HCT116 (cell line): ENCODE measurements around the gene TMEM87A. TPM values are rescaled to one million over a fixed set of nuclear protein-coding genes. Genes with fewer than 3 reads are reported as not detected.

Experiments
- ATAC-seq: fragments of 200-7000 bp; cut with Tn5 transposase; 2 replicates; pipeline ENCODE4 v1.9.1; 2020; ENCODE audit warnings: mild to moderate bottlenecking, moderate library complexity
- BruUV-seq: library from RNA; stranded (reverse); fragments of 400-500 nt; replicated peaks from 2 replicates; lab custom pipeline; 2021; lab: Mats Ljungman, UMichigan
- CTCF ChIA-PET: fragments of 300-600 bp; sonication (Branson Sonifier 250); formaldehyde crosslinking; loops from one replicate; lab custom pipeline; 2021; ENCODE audit warnings: antibody characterized with exemption; lab: Charles Lee
- POLR2A ChIA-PET: fragments of 300-600, 350-600 bp; sonication (Branson Sonifier 250); formaldehyde crosslinking; loops from one replicate; lab custom pipeline; 2021; ENCODE audit warnings: antibody characterized with exemption; lab: Charles Lee
- RAD21 ChIA-PET, 2 experiments: fragments of 300-600 bp; sonication (Branson Sonifier 250); formaldehyde crosslinking; loops; one replicate each; lab custom pipeline; 2023; ENCODE audit warnings: low total read pairs in 2 of 2; ENCODE audit not compliant: uncharacterized antibody in 2 of 2, unreplicated experiment in 2 of 2, low non-redundant PET in 1 of 2; lab: Charles Lee
- DNase-seq: peaks from one replicate; pipeline ENCODE4 v3.0.0-alpha.2; 2010; ENCODE audit warnings: low read depth, low spot score
- H2AFZ ChIP-seq: fragments of 200-600 bp; shearing (Covaris generic), sonication (generic); 2 replicates; pipeline ENCODE4 v1.6.1; 2017; ENCODE audit warnings: low read depth, mixed run types, mixed read lengths, antibody characterized with exemption, low read length; ENCODE audit not compliant: poor library complexity, severe bottlenecking
- H3K27ac ChIP-seq: 2 replicates; pipeline ENCODE4 v1.5.1; 2012; ENCODE audit warnings: low read depth, low read length
- H3K27me3 ChIP-seq: fragments of 200-600 bp; sonication (generic); 2 replicates; pipeline ENCODE4 v1.6.1; 2016; ENCODE audit warnings: mixed run types, low read length, mixed read lengths; ENCODE audit not compliant: insufficient read depth
- H3K36me3 ChIP-seq, 2 experiments: fragments of 200-500 bp in 1 of 2; fragments of 200-600 bp in 1 of 2; sonication (Bioruptor generic) in 1 of 2; sonication (generic) in 1 of 2; 2 replicates each; pipeline versions ENCODE4 v1.5.1 to v1.6.1; 2014 to 2016; ENCODE audit warnings: low read length in 2 of 2, inconsistent platforms in 1 of 2, mixed read lengths in 1 of 2, mixed run types in 1 of 2; ENCODE audit not compliant: insufficient read depth in 2 of 2, control insufficient read depth in 1 of 2
- H3K4me1 ChIP-seq, 2 experiments: fragments of 200-600 bp in 1 of 2; sonication (generic) in 1 of 2; 2 replicates each; pipeline versions ENCODE4 v1.5.1 to v1.6.1; 2012 to 2017; ENCODE audit warnings: low read length in 2 of 2, inconsistent platforms in 1 of 2, mild to moderate bottlenecking in 1 of 2, mixed read lengths in 1 of 2, mixed run types in 1 of 2, moderate library complexity in 1 of 2; ENCODE audit not compliant: insufficient read depth in 2 of 2, control insufficient read depth in 1 of 2
- H3K4me2 ChIP-seq: fragments of 200-600 bp; sonication (generic); 2 replicates; pipeline ENCODE4 v1.6.1; 2017; ENCODE audit warnings: mixed run types, low read length, mixed read lengths
- H3K4me3 ChIP-seq, 2 experiments: fragments of 200-600 bp in 1 of 2; sonication (generic) in 1 of 2; replicated peaks in 1 of 2; 2 replicates each; pipeline ENCODE4 v1.5.1; 2011 to 2016; ENCODE audit warnings: low read length in 2 of 2, control low read depth in 1 of 2, low read depth in 1 of 2, mild to moderate bottlenecking in 1 of 2, mixed read lengths in 1 of 2, mixed run types in 1 of 2
- H3K79me2 ChIP-seq: fragments of 200-600 bp; sonication (generic); 2 replicates; pipeline ENCODE4 v1.6.1; 2017; ENCODE audit warnings: mild to moderate bottlenecking, mixed run types, low read length, moderate library complexity, mixed read lengths; ENCODE audit not compliant: insufficient read depth
- H3K9ac ChIP-seq: fragments of 200-600 bp; sonication (generic); 2 replicates; pipeline ENCODE4 v1.6.1; 2016; ENCODE audit warnings: low read length, mixed read lengths
- H3K9me2 ChIP-seq: fragments of 200-600 bp; sonication (generic), shearing (Covaris generic); 2 replicates; pipeline ENCODE4 v1.6.1; 2017; ENCODE audit warnings: mixed run types, mild to moderate bottlenecking, moderate library complexity; ENCODE audit not compliant: insufficient read depth
- H3K9me3 ChIP-seq, 2 experiments: fragments of 200-500 bp in 1 of 2; fragments of 200-600 bp in 1 of 2; sonication (Bioruptor generic) in 1 of 2; sonication (generic) in 1 of 2; 2 replicates each; pipeline ENCODE4 v1.6.1; 2014 to 2017; ENCODE audit warnings: low read length in 2 of 2, mixed read lengths in 2 of 2, inconsistent platforms in 1 of 2, low read depth in 1 of 2, mild to moderate bottlenecking in 1 of 2, mixed run types in 1 of 2, moderate library complexity in 1 of 2; ENCODE audit not compliant: control insufficient read depth in 1 of 2, insufficient read depth in 1 of 2
- H4K20me1 ChIP-seq: fragments of 200-600 bp; sonication (generic), shearing (Covaris generic); 2 replicates; pipeline ENCODE4 v1.6.1; 2017; ENCODE audit warnings: mixed run types, mild to moderate bottlenecking, moderate library complexity; ENCODE audit not compliant: insufficient read depth
- CBX3 ChIP-seq: IDR thresholded peaks from 2 replicates; pipeline ENCODE4 v1.6.1; 2012; ENCODE audit warnings: low read depth
- CEBPB ChIP-seq: IDR thresholded peaks from 2 replicates; pipeline ENCODE4 v1.6.1; 2012; ENCODE audit warnings: low read depth
- EGR1 ChIP-seq: IDR thresholded peaks from 2 replicates; pipeline ENCODE4 v1.6.1; 2012; ENCODE audit warnings: low read depth
- EZH2 ChIP-seq: fragments of 200-600 bp; sonication (generic); IDR thresholded peaks from 2 replicates; pipeline ENCODE4 v1.6.1; 2017; ENCODE audit warnings: antibody characterized with exemption, mixed run types
- EZH2phosphoT487 ChIP-seq: fragments of 200-600 bp; IDR thresholded peaks from 2 replicates; pipeline ENCODE4 v1.6.1; 2018; ENCODE audit warnings: antibody characterized with exemption, borderline replicate concordance
- FOSL1 ChIP-seq: IDR thresholded peaks from 2 replicates; pipeline ENCODE4 v1.6.1; 2012; ENCODE audit warnings: low read depth
- JUND ChIP-seq: IDR thresholded peaks from 2 replicates; pipeline ENCODE4 v1.6.1; 2012
- POLR2AphosphoS5 ChIP-seq: IDR thresholded peaks from 2 replicates; pipeline ENCODE4 v1.6.1; 2011; ENCODE audit warnings: mild to moderate bottlenecking, low read depth, low read length, moderate library complexity
- RAD21 ChIP-seq: IDR thresholded peaks from 2 replicates; pipeline ENCODE4 v1.6.1; 2012; ENCODE audit warnings: low read depth, mild to moderate bottlenecking
- SIN3A ChIP-seq: IDR thresholded peaks from 2 replicates; pipeline ENCODE4 v1.6.1; 2012; ENCODE audit warnings: low read depth
- SP1 ChIP-seq: IDR thresholded peaks from 2 replicates; pipeline ENCODE4 v1.6.1; 2012; ENCODE audit warnings: low read depth
- SRF ChIP-seq: IDR thresholded peaks from 2 replicates; pipeline ENCODE4 v1.6.1; 2012; ENCODE audit warnings: low read depth
- TCF7L2 ChIP-seq: IDR thresholded peaks from 2 replicates; pipeline ENCODE4 v1.7.0; 2011; ENCODE audit warnings: borderline replicate concordance, inconsistent platforms; ENCODE audit not compliant: insufficient read depth, insufficient read length; ENCODE audit errors: extremely low read depth
- YY1 ChIP-seq: IDR thresholded peaks from 2 replicates; pipeline ENCODE4 v1.6.1; 2011; ENCODE audit warnings: low read length, low read depth, moderate library complexity, mild to moderate bottlenecking; ENCODE audit not compliant: insufficient replicate concordance; ENCODE audit errors: extremely low read depth
- ZNF274 ChIP-seq: fragments of 200-500 bp; sonication (Bioruptor generic); IDR thresholded peaks from 2 replicates; pipeline ENCODE4 v1.6.1; 2014; ENCODE audit warnings: mild to moderate bottlenecking, low read depth, low read length, inconsistent platforms
- intact Hi-C: fragments of 100-400 bp; cut with micrococcal nuclease; formaldehyde crosslinking; loops from 2 replicates; pipeline ENCODE4 v1.10.0; 2022
- total RNA-seq: library from RNA; stranded (reverse); gene quantifications from one replicate; pipeline ENCODE4 v1.2.1, GENCODE V29; 2021; ENCODE audit not compliant: unreplicated experiment
- TF ChIP-seq, protein P1 (sequence below), 3 experiments: fragments of 200-600 bp in 1 of 3; sonication (generic) in 1 of 3; IDR thresholded peaks in 2 of 3; conservative IDR thresholded peaks in 1 of 3; 2 replicates each; pipeline ENCODE4 v1.5.1; 2012 to 2017; ENCODE audit warnings: low read depth in 2 of 3, low read length in 2 of 3, antibody characterized with exemption in 1 of 3, borderline replicate concordance in 1 of 3, control low read depth in 1 of 3, mild to moderate bottlenecking in 1 of 3, mixed read lengths in 1 of 3, mixed run types in 1 of 3, moderate library complexity in 1 of 3; ENCODE audit not compliant: insufficient read depth in 1 of 3
- TF ChIP-seq, protein P2 (sequence below): IDR thresholded peaks from 2 replicates; pipeline ENCODE4 v1.6.1; 2011; ENCODE audit warnings: mild to moderate bottlenecking, low read length, moderate library complexity; ENCODE audit not compliant: insufficient replicate concordance; ENCODE audit errors: extremely low read depth
- TF ChIP-seq, protein P3 (sequence below): IDR thresholded peaks from 2 replicates; pipeline ENCODE4 v1.6.1; 2012; ENCODE audit warnings: low read depth
- TF ChIP-seq, protein P4 (sequence below): IDR thresholded peaks from 2 replicates; pipeline ENCODE4 v1.6.1; 2012

Gene TMEM87A
- total RNA-seq, 1 experiment from 2014 or later: 44.0 TPM

DNA sequence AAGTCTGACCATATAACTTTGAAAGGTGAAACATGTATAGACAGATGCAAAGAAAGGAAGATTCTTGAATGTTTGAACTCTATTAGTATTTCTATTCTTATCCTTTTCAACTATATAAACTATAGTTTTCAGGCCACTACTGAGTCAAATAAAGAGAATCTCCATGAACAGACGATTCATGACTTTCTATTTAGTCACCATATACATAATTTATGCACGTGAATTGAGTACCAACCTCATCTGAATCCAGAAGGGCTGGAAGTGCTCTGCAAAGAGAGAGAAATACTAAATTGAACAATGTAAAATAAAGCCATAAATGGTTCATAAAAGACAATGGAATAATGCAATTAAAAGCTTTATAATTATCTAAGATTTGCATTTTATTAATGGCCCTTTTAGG lies 55.7 kb downstream of the TMEM87A start:
- Histone ChIP-seq H3K27me3 (no peaks in the 10 kb centered on the region), H3K9me2 (no peaks in the 10 kb centered on the region), H3K79me2 (peaks cover 2% of the 10 kb centered on the region; the same call in 1 of the 2 replicates), H3K4me1 (no peaks in the 10 kb centered on the region), H2AFZ (no peak overlapping the region), H3K4me2 (no peak overlapping the region), H3K9me3 (no peaks in the 10 kb centered on the region)
- POLR2A ChIA-PET: no interaction called here
- CTCF ChIA-PET: no interaction called here
- no peak for ATAC-seq
- BruUV-seq: no TSS peak
- RAD21 ChIA-PET: no interaction called here
- no peak for TF ChIP-seq ZNF274
- TF ChIP-seq JUND: no peak
- TF ChIP-seq CBX3: no peak
- no peak for TF ChIP-seq SP1
- TF ChIP-seq EZH2phosphoT487: no peak
- TF ChIP-seq, protein P1, sequence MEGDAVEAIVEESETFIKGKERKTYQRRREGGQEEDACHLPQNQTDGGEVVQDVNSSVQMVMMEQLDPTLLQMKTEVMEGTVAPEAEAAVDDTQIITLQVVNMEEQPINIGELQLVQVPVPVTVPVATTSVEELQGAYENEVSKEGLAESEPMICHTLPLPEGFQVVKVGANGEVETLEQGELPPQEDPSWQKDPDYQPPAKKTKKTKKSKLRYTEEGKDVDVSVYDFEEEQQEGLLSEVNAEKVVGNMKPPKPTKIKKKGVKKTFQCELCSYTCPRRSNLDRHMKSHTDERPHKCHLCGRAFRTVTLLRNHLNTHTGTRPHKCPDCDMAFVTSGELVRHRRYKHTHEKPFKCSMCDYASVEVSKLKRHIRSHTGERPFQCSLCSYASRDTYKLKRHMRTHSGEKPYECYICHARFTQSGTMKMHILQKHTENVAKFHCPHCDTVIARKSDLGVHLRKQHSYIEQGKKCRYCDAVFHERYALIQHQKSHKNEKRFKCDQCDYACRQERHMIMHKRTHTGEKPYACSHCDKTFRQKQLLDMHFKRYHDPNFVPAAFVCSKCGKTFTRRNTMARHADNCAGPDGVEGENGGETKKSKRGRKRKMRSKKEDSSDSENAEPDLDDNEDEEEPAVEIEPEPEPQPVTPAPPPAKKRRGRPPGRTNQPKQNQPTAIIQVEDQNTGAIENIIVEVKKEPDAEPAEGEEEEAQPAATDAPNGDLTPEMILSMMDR (IDR thresholded peaks at IDR 0.05 in 2 of 3, conservative IDR thresholded peaks at IDR 0.05 in 1 of 3; ENCODE audit: borderline replicate concordance in 1 of 3, insufficient read depth in 1 of 3, low read depth in 2 of 3, low read length in 2 of 3): no peak
- no peak for TF ChIP-seq YY1
- no peak for TF ChIP-seq EZH2
- TF ChIP-seq RAD21: no peak
- TF ChIP-seq, protein P2, sequence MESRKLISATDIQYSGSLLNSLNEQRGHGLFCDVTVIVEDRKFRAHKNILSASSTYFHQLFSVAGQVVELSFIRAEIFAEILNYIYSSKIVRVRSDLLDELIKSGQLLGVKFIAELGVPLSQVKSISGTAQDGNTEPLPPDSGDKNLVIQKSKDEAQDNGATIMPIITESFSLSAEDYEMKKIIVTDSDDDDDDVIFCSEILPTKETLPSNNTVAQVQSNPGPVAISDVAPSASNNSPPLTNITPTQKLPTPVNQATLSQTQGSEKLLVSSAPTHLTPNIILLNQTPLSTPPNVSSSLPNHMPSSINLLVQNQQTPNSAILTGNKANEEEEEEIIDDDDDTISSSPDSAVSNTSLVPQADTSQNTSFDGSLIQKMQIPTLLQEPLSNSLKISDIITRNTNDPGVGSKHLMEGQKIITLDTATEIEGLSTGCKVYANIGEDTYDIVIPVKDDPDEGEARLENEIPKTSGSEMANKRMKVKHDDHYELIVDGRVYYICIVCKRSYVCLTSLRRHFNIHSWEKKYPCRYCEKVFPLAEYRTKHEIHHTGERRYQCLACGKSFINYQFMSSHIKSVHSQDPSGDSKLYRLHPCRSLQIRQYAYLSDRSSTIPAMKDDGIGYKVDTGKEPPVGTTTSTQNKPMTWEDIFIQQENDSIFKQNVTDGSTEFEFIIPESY: no peak
- no peak for TF ChIP-seq EGR1
- no peak for TF ChIP-seq CEBPB
- TF ChIP-seq TCF7L2: no peak
- no peak for TF ChIP-seq SIN3A
- TF ChIP-seq, protein P3, sequence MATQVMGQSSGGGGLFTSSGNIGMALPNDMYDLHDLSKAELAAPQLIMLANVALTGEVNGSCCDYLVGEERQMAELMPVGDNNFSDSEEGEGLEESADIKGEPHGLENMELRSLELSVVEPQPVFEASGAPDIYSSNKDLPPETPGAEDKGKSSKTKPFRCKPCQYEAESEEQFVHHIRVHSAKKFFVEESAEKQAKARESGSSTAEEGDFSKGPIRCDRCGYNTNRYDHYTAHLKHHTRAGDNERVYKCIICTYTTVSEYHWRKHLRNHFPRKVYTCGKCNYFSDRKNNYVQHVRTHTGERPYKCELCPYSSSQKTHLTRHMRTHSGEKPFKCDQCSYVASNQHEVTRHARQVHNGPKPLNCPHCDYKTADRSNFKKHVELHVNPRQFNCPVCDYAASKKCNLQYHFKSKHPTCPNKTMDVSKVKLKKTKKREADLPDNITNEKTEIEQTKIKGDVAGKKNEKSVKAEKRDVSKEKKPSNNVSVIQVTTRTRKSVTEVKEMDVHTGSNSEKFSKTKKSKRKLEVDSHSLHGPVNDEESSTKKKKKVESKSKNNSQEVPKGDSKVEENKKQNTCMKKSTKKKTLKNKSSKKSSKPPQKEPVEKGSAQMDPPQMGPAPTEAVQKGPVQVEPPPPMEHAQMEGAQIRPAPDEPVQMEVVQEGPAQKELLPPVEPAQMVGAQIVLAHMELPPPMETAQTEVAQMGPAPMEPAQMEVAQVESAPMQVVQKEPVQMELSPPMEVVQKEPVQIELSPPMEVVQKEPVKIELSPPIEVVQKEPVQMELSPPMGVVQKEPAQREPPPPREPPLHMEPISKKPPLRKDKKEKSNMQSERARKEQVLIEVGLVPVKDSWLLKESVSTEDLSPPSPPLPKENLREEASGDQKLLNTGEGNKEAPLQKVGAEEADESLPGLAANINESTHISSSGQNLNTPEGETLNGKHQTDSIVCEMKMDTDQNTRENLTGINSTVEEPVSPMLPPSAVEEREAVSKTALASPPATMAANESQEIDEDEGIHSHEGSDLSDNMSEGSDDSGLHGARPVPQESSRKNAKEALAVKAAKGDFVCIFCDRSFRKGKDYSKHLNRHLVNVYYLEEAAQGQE: no peak
- TF ChIP-seq, protein P4, sequence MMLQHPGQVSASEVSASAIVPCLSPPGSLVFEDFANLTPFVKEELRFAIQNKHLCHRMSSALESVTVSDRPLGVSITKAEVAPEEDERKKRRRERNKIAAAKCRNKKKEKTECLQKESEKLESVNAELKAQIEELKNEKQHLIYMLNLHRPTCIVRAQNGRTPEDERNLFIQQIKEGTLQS: no peak
- TF ChIP-seq POLR2AphosphoS5: no peak
- TF ChIP-seq SRF: no peak
- no peak for TF ChIP-seq FOSL1
- TF ChIP-seq, all 23 proteins: peak for 0
- H3K27ac ChIP-seq: no peak overlapping the region
- H3K36me3 ChIP-seq: peaks cover 18 to 24% of the 10 kb centered on the region in 2 experiments
- H4K20me1 ChIP-seq: no peaks in the 10 kb centered on the region
- H3K9ac ChIP-seq: no peak overlapping the region
- no peak for DNase-seq
- H3K4me3 ChIP-seq: no peak overlapping the region
- intact Hi-C loops: no loop called here
